Measurements from ENCODE around the gene MB21D2.

Gene MB21D2

DNA sequence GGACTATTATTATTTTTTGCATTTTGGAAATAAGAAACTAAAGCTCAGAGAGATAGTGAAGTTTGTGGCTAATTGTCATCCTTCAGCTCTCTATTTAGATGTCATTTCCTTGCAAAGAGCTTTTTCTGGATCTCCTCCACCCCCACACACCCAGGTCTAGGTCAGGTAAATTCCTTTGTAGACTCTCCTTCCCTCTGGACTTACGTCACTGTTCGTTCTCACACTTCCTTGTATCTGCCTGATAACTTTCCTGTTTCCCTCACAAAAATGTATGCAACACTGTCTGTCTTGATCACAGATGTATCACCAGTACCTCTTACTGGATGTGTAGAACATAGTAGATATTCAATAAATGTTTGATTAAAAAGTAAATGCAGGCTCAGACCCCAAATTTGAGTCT lies 6.1 kb upstream of the MB21D2 start:
- TF ChIP-seq FOXP2 (optimal IDR thresholded peaks at IDR 0.05; ENCODE audit: borderline replicate concordance, extremely low read depth, extremely low read length, insufficient read depth) (no peak), TAF1 (IDR thresholded peaks at IDR 0.05; ENCODE audit: borderline replicate concordance, insufficient read depth, low read length) (no peak), SIN3A (IDR thresholded peaks at IDR 0.05; ENCODE audit: borderline replicate concordance, insufficient read depth, low read length) (no peak), POLR2AphosphoS5 (IDR thresholded peaks at IDR 0.05; ENCODE audit: low read depth, low read length) (no peak)
- TF ChIP-seq, protein P1, sequence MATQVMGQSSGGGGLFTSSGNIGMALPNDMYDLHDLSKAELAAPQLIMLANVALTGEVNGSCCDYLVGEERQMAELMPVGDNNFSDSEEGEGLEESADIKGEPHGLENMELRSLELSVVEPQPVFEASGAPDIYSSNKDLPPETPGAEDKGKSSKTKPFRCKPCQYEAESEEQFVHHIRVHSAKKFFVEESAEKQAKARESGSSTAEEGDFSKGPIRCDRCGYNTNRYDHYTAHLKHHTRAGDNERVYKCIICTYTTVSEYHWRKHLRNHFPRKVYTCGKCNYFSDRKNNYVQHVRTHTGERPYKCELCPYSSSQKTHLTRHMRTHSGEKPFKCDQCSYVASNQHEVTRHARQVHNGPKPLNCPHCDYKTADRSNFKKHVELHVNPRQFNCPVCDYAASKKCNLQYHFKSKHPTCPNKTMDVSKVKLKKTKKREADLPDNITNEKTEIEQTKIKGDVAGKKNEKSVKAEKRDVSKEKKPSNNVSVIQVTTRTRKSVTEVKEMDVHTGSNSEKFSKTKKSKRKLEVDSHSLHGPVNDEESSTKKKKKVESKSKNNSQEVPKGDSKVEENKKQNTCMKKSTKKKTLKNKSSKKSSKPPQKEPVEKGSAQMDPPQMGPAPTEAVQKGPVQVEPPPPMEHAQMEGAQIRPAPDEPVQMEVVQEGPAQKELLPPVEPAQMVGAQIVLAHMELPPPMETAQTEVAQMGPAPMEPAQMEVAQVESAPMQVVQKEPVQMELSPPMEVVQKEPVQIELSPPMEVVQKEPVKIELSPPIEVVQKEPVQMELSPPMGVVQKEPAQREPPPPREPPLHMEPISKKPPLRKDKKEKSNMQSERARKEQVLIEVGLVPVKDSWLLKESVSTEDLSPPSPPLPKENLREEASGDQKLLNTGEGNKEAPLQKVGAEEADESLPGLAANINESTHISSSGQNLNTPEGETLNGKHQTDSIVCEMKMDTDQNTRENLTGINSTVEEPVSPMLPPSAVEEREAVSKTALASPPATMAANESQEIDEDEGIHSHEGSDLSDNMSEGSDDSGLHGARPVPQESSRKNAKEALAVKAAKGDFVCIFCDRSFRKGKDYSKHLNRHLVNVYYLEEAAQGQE (IDR thresholded peaks at IDR 0.05; ENCODE audit: insufficient read depth in 1 of 2, low read depth in 2 of 2, low read length in 2 of 2), result no peak

DNA sequence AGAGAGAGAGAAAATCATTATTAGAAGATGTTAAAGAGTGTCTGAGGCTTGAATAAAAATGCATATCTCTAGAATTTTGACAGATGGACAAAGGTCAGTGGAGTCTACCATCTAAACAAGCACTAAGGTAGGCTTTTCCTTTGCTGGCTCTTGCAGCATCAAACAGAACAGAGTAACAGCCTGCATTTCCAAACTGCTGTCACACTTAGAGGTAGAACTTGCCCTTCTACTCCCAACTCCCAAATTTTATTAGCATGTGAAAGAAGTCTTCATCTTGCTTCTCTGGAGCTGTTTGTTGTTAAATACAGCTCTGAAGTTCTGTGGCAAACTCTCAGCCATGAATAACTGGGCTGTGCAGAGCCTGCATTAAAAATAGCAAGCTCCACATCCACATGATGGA lies 4.1 kb upstream of the MB21D2 start:
- TF ChIP-seq POLR2AphosphoS5 (IDR thresholded peaks at IDR 0.05; ENCODE audit: low read depth, low read length) (no peak), TAF1 (IDR thresholded peaks at IDR 0.05; ENCODE audit: borderline replicate concordance, insufficient read depth, low read length) (no peak), FOXP2 (optimal IDR thresholded peaks at IDR 0.05; ENCODE audit: borderline replicate concordance, extremely low read depth, extremely low read length, insufficient read depth) (no peak), SIN3A (IDR thresholded peaks at IDR 0.05; ENCODE audit: borderline replicate concordance, insufficient read depth, low read length) (no peak)
- TF ChIP-seq, protein P1 (IDR thresholded peaks at IDR 0.05; ENCODE audit: insufficient read depth in 1 of 2, low read depth in 2 of 2, low read length in 2 of 2), result no peak

DNA sequence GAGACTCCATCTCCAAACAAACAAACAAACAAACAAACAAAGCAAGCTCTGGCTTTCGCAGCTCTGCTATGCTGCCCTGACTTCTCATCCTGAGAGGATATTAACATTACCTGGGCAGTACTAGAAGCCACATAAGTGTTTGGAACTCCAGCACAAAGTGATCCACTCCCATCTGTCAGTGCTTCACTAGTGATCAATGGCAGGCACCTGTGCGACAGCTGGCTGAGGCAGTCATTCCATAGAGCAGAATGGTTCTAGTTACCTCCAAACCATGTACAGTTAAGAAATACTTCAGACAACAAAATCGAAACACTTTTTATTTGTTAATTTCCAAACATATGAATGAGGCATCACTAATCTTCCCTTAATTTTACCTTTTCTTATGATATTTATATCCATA lies 2.8 kb upstream of the MB21D2 start:
- TF ChIP-seq POLR2AphosphoS5 (IDR thresholded peaks at IDR 0.05; ENCODE audit: low read depth, low read length), result no peak
- TF ChIP-seq FOXP2 (optimal IDR thresholded peaks at IDR 0.05; ENCODE audit: borderline replicate concordance, extremely low read depth, extremely low read length, insufficient read depth), result no peak
- TF ChIP-seq, protein P1 (IDR thresholded peaks at IDR 0.05; ENCODE audit: insufficient read depth in 1 of 2, low read depth in 2 of 2, low read length in 2 of 2), result no peak
- no peak for TF ChIP-seq SIN3A (IDR thresholded peaks at IDR 0.05; ENCODE audit: borderline replicate concordance, insufficient read depth, low read length)
- TF ChIP-seq TAF1 (IDR thresholded peaks at IDR 0.05; ENCODE audit: borderline replicate concordance, insufficient read depth, low read length), result no peak

DNA sequence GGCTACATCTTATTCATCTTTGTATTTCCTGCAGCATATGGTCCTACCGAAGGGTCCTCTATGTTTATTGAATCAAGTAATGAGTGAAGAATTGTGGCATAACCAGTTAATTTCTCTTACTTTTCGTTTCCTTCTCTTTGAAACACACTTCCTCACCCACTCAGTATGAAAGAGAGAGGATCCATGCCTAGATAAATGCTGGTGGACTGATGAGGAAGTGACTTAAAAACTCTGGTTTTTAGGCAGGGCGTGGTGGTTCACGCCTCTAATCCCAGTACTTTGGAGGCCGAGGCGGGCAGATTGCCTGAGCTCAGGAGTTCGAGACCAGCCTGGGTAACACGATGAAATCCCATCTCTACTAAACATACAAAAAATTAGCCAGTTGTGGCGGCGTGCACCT lies 2.2 kb upstream of the MB21D2 start:
- TF ChIP-seq TAF1 (IDR thresholded peaks at IDR 0.05; ENCODE audit: borderline replicate concordance, insufficient read depth, low read length) (no peak), SIN3A (IDR thresholded peaks at IDR 0.05; ENCODE audit: borderline replicate concordance, insufficient read depth, low read length) (no peak), POLR2AphosphoS5 (IDR thresholded peaks at IDR 0.05; ENCODE audit: low read depth, low read length) (no peak), FOXP2 (optimal IDR thresholded peaks at IDR 0.05; ENCODE audit: borderline replicate concordance, extremely low read depth, extremely low read length, insufficient read depth) (no peak)
- TF ChIP-seq, protein P1 (IDR thresholded peaks at IDR 0.05; ENCODE audit: insufficient read depth in 1 of 2, low read depth in 2 of 2, low read length in 2 of 2), result no peak

DNA sequence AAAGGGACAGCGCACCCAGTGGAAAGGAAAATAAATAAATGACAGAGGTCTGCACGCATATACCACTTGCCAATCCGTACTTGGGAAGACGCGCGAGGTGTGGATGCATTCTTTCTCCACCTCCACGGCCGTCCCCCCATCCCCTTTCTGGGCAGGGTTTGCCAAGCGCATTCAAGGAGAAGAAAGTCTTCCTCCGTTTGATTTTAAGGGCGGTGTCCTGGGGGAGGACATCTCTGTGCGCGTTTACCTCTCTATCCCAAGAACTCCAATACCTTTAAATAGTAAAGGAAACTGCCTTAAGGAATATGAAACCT lies 576 bp upstream of the MB21D2 start:
- no peak for TF ChIP-seq TAF1 (IDR thresholded peaks at IDR 0.05; ENCODE audit: borderline replicate concordance, insufficient read depth, low read length)
- TF ChIP-seq SIN3A (IDR thresholded peaks at IDR 0.05; ENCODE audit: borderline replicate concordance, insufficient read depth, low read length), result no peak
- no peak for TF ChIP-seq POLR2AphosphoS5 (IDR thresholded peaks at IDR 0.05; ENCODE audit: low read depth, low read length)
- TF ChIP-seq FOXP2 (optimal IDR thresholded peaks at IDR 0.05; ENCODE audit: borderline replicate concordance, extremely low read depth, extremely low read length, insufficient read depth), result no peak
- TF ChIP-seq, protein P1 (IDR thresholded peaks at IDR 0.05; ENCODE audit: insufficient read depth in 1 of 2, low read depth in 2 of 2, low read length in 2 of 2), result no peak
